HepG2 (cell line): ENCODE results near the gene GMPPA. TPM values are rescaled to one million over a fixed set of nuclear protein-coding genes. Genes with fewer than 3 reads are reported as not detected.
A peak's percentile ranks its signal among the peaks of the same experiment; 100 is the strongest.

Source experiments
- BORCS8-MEF2B ChIP-seq: sonication (generic); formaldehyde crosslinking; IDR thresholded peaks from 2 replicates; pipeline ENCODE4 v1.8.0; 2022; ENCODE audit warnings: mild to moderate bottlenecking, missing genetic modification reagents
- GABPA ChIP-seq, 2 experiments: IDR thresholded peaks; 2 replicates each; pipeline ENCODE4 v1.6.1; 2011 to 2016; ENCODE audit warnings: low read depth in 2 of 2, low read length in 1 of 2, missing biosample characterization in 1 of 2, missing genetic modification characterization in 1 of 2
- NR2F2 ChIP-seq: IDR thresholded peaks from 2 replicates; pipeline ENCODE4 v1.6.1; 2012; ENCODE audit warnings: low read depth, inconsistent platforms, borderline replicate concordance
- ZZZ3 ChIP-seq: sonication (generic); formaldehyde crosslinking; IDR thresholded peaks from 2 replicates; pipeline ENCODE4 v1.4.0; 2020; ENCODE audit warnings: missing genetic modification reagents, mild to moderate bottlenecking, borderline replicate concordance
- polyA plus RNA-seq, 8 experiments: library from polyadenylated mRNA; depleted of rRNA in 3 of 8; stranded (reverse) in 7 of 8; unstranded in 1 of 8; fragments of >200 nt; fragmentation: Illumina TruSeq in 4 of 8; extraction: Trizol in 4 of 8; gene quantifications; 2 replicates each; pipeline versions ENCODE4 v1.2.1 to v1.2.3, GENCODE V29; 2011 to 2016; ENCODE audit warnings: low read depth in 4 of 8, missing spikeins in 1 of 8, mixed read lengths in 1 of 8; ENCODE audit not compliant: insufficient read depth in 1 of 8
- total RNA-seq, 5 experiments: library from RNA; depleted of rRNA; stranded (reverse); fragments of >200 nt; fragmentation: Illumina TruSeq; extraction: Trizol; gene quantifications; 2 replicates each; pipeline ENCODE4 v1.2.3, GENCODE V29; 2016; ENCODE audit warnings: low read depth in 1 of 5
- TF ChIP-seq, protein P1 (sequence below), 2 experiments: sonication (generic) in 1 of 2; formaldehyde crosslinking in 1 of 2; IDR thresholded peaks; 2 replicates each; pipeline versions ENCODE4 v1.6.1 to v1.9.0; 2014 to 2022; ENCODE audit warnings: antibody characterized with exemption in 1 of 2, borderline replicate concordance in 1 of 2, inconsistent platforms in 1 of 2, low read depth in 1 of 2, missing genetic modification reagents in 1 of 2
- TF ChIP-seq, protein P2 (sequence below): sonication (generic); formaldehyde crosslinking; conservative IDR thresholded peaks from 2 replicates; pipeline ENCODE4 v1.4.0; 2020; ENCODE audit warnings: mild to moderate bottlenecking, missing genetic modification reagents, moderate library complexity
- TF ChIP-seq, protein P3 (sequence below): sonication (generic); formaldehyde crosslinking; IDR thresholded peaks from 2 replicates; pipeline ENCODE4 v1.4.0; 2020; ENCODE audit warnings: mild to moderate bottlenecking, missing genetic modification reagents
- TF ChIP-seq, protein P4 (sequence below): sonication (generic); formaldehyde crosslinking; IDR thresholded peaks from 2 replicates; pipeline ENCODE4 v1.5.1; 2020; ENCODE audit warnings: mild to moderate bottlenecking, missing genetic modification reagents, moderate library complexity
- TF ChIP-seq, protein P5 (sequence below): sonication (generic); formaldehyde crosslinking; IDR thresholded peaks from 2 replicates; pipeline ENCODE4 v1.9.0; 2022; ENCODE audit warnings: missing genetic modification reagents, mild to moderate bottlenecking, borderline replicate concordance

The GMPPA gene
- total and polyA plus RNA-seq, 2 of the 13 experiments (the other 11 are each of a cell fraction or from before 2014, with no cell fraction given): 81.1 to 106 TPM

DNA sequence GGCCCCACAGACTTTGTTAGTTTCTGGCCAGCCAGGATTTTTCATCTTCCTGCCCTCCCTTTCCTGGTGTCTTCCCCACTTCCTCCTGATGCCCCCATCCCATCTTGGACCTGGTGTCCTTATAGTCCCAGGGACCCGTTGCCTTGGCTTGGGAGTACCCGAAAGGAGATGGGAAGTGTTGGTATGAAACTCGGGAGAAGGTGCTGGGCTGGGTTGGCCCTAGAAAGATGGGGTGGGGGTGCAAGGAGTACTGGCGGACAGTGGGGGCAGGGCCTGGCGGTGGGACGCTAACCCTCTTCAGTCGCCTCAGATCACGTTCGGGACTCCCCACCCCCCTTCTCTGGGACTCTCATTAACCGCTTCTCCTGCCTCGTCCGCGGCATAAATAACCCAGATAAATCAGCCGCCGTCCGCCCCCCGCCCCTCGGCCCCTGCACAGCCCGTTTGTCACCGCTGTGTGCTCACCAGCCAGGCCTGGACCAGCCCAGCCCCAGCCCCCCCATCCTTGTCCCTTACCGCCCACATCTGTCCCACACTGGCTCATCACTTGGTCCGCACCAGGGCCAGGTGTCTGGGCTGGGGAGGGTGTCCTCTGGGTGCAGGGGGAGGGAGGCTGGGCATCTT, 11.9 kb downstream of the GMPPA start (continued):
- TF ChIP-seq, protein P1, sequence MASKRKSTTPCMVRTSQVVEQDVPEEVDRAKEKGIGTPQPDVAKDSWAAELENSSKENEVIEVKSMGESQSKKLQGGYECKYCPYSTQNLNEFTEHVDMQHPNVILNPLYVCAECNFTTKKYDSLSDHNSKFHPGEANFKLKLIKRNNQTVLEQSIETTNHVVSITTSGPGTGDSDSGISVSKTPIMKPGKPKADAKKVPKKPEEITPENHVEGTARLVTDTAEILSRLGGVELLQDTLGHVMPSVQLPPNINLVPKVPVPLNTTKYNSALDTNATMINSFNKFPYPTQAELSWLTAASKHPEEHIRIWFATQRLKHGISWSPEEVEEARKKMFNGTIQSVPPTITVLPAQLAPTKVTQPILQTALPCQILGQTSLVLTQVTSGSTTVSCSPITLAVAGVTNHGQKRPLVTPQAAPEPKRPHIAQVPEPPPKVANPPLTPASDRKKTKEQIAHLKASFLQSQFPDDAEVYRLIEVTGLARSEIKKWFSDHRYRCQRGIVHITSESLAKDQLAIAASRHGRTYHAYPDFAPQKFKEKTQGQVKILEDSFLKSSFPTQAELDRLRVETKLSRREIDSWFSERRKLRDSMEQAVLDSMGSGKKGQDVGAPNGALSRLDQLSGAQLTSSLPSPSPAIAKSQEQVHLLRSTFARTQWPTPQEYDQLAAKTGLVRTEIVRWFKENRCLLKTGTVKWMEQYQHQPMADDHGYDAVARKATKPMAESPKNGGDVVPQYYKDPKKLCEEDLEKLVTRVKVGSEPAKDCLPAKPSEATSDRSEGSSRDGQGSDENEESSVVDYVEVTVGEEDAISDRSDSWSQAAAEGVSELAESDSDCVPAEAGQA (IDR thresholded peaks at IDR 0.05; ENCODE audit: low read depth): no peak
- TF ChIP-seq, protein P1 (CRISPR knock-in tag; IDR thresholded peaks at IDR 0.05; ENCODE audit: borderline replicate concordance): no peak
- TF ChIP-seq BORCS8-MEF2B: 0 out of 2 replicates have a peak, but pooled peaks have one; percentile 4
- TF ChIP-seq NR2F2: 0 out of 2 replicates have a peak, but pooled peaks have one; percentile 17
- TF ChIP-seq, protein P2, sequence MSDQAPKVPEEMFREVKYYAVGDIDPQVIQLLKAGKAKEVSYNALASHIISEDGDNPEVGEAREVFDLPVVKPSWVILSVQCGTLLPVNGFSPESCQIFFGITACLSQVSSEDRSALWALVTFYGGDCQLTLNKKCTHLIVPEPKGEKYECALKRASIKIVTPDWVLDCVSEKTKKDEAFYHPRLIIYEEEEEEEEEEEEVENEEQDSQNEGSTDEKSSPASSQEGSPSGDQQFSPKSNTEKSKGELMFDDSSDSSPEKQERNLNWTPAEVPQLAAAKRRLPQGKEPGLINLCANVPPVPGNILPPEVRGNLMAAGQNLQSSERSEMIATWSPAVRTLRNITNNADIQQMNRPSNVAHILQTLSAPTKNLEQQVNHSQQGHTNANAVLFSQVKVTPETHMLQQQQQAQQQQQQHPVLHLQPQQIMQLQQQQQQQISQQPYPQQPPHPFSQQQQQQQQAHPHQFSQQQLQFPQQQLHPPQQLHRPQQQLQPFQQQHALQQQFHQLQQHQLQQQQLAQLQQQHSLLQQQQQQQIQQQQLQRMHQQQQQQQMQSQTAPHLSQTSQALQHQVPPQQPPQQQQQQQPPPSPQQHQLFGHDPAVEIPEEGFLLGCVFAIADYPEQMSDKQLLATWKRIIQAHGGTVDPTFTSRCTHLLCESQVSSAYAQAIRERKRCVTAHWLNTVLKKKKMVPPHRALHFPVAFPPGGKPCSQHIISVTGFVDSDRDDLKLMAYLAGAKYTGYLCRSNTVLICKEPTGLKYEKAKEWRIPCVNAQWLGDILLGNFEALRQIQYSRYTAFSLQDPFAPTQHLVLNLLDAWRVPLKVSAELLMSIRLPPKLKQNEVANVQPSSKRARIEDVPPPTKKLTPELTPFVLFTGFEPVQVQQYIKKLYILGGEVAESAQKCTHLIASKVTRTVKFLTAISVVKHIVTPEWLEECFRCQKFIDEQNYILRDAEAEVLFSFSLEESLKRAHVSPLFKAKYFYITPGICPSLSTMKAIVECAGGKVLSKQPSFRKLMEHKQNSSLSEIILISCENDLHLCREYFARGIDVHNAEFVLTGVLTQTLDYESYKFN (CRISPR knock-in tag): 0 out of 2 replicates have a peak, but pooled peaks have one; percentile 3
- TF ChIP-seq, protein P3, sequence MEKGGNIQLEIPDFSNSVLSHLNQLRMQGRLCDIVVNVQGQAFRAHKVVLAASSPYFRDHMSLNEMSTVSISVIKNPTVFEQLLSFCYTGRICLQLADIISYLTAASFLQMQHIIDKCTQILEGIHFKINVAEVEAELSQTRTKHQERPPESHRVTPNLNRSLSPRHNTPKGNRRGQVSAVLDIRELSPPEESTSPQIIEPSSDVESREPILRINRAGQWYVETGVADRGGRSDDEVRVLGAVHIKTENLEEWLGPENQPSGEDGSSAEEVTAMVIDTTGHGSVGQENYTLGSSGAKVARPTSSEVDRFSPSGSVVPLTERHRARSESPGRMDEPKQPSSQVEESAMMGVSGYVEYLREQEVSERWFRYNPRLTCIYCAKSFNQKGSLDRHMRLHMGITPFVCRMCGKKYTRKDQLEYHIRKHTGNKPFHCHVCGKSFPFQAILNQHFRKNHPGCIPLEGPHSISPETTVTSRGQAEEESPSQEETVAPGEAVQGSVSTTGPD (CRISPR knock-in tag): no peak
- TF ChIP-seq, protein P4, sequence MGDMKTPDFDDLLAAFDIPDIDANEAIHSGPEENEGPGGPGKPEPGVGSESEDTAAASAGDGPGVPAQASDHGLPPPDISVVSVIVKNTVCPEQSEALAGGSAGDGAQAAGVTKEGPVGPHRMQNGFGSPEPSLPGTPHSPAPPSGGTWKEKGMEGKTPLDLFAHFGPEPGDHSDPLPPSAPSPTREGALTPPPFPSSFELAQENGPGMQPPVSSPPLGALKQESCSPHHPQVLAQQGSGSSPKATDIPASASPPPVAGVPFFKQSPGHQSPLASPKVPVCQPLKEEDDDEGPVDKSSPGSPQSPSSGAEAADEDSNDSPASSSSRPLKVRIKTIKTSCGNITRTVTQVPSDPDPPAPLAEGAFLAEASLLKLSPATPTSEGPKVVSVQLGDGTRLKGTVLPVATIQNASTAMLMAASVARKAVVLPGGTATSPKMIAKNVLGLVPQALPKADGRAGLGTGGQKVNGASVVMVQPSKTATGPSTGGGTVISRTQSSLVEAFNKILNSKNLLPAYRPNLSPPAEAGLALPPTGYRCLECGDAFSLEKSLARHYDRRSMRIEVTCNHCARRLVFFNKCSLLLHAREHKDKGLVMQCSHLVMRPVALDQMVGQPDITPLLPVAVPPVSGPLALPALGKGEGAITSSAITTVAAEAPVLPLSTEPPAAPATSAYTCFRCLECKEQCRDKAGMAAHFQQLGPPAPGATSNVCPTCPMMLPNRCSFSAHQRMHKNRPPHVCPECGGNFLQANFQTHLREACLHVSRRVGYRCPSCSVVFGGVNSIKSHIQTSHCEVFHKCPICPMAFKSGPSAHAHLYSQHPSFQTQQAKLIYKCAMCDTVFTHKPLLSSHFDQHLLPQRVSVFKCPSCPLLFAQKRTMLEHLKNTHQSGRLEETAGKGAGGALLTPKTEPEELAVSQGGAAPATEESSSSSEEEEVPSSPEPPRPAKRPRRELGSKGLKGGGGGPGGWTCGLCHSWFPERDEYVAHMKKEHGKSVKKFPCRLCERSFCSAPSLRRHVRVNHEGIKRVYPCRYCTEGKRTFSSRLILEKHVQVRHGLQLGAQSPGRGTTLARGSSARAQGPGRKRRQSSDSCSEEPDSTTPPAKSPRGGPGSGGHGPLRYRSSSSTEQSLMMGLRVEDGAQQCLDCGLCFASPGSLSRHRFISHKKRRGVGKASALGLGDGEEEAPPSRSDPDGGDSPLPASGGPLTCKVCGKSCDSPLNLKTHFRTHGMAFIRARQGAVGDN: peak; percentile 12; the same call in 1 of the 2 replicates
- peak; percentile 13; the same call in 1 of the 2 replicates for TF ChIP-seq GABPA (IDR thresholded peaks at IDR 0.05; ENCODE audit: low read depth, low read length)
- TF ChIP-seq GABPA (CRISPR knock-in tag; IDR thresholded peaks at IDR 0.05; ENCODE audit: low read depth): no peak
- TF ChIP-seq, protein P5, sequence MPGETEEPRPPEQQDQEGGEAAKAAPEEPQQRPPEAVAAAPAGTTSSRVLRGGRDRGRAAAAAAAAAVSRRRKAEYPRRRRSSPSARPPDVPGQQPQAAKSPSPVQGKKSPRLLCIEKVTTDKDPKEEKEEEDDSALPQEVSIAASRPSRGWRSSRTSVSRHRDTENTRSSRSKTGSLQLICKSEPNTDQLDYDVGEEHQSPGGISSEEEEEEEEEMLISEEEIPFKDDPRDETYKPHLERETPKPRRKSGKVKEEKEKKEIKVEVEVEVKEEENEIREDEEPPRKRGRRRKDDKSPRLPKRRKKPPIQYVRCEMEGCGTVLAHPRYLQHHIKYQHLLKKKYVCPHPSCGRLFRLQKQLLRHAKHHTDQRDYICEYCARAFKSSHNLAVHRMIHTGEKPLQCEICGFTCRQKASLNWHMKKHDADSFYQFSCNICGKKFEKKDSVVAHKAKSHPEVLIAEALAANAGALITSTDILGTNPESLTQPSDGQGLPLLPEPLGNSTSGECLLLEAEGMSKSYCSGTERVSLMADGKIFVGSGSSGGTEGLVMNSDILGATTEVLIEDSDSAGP (CRISPR knock-in tag): peak; percentile 9; the same call in 1 of the 2 replicates
- peak; percentile 7; the same call in 1 of the 2 replicates for TF ChIP-seq ZZZ3 (CRISPR knock-in tag)
